A549 (cell line): Measurements from ENCODE around the gene PDE6G.

Experiments
- BHLHE40 ChIP-seq: IDR thresholded peaks from 2 replicates; pipeline ENCODE4 v1.6.1; 2012; ENCODE audit warnings: low read depth, low read length, inconsistent platforms
- CEBPB ChIP-seq, 2 experiments: fragments of >200 bp in 1 of 2; sonication (Bioruptor Twin) in 1 of 2; formaldehyde crosslinking in 1 of 2; IDR thresholded peaks; 2 replicates each; pipeline ENCODE4 v1.6.1; 2012 to 2016
- CHD2 ChIP-seq: fragments of 150-350 bp; IDR thresholded peaks from 2 replicates; pipeline ENCODE4 v1.6.1; 2014; ENCODE audit warnings: low read length; ENCODE audit not compliant: partially characterized antibody
- CHD4 ChIP-seq: fragments of 200-600 bp; sonication (generic); IDR thresholded peaks from 2 replicates; pipeline ENCODE4 v1.6.1; 2016; ENCODE audit warnings: antibody characterized with exemption, mild to moderate bottlenecking, borderline replicate concordance
- CTCF ChIP-seq: fragments of >200 bp; sonication (Bioruptor Twin); formaldehyde crosslinking; IDR thresholded peaks from 3 replicates; pipeline ENCODE4 v1.5.1; 2016
- EP300 ChIP-seq, 2 experiments: fragments of >200 bp; sonication (Bioruptor Twin); formaldehyde crosslinking; IDR thresholded peaks; 2 replicates in 1 of 2; 3 replicates in 1 of 2; pipeline ENCODE4 v1.6.1; 2016 to 2017
- KDM1A ChIP-seq: fragments of 200-600 bp; sonication (generic); IDR thresholded peaks from 2 replicates; pipeline ENCODE4 v1.6.1; 2016; ENCODE audit warnings: low read depth, mild to moderate bottlenecking
- POLR2A ChIP-seq: IDR thresholded peaks from 2 replicates; pipeline ENCODE4 v1.6.1; 2012; ENCODE audit warnings: mild to moderate bottlenecking, low read length
- POLR2AphosphoS2 ChIP-seq: conservative IDR thresholded peaks from 2 replicates; pipeline ENCODE4 v1.6.1; 2012; ENCODE audit warnings: low read length, improper control_type of control experiment, inconsistent platforms
- RAD21 ChIP-seq, 2 experiments: fragments of >200 bp in 1 of 2; sonication (Bioruptor Twin) in 1 of 2; formaldehyde crosslinking in 1 of 2; IDR thresholded peaks in 1 of 2; conservative IDR thresholded peaks in 1 of 2; 2 replicates in 1 of 2; 3 replicates in 1 of 2; pipeline ENCODE4 v1.6.1; 2012 to 2018; ENCODE audit warnings: inconsistent platforms in 1 of 2
- RFX5 ChIP-seq: fragments of 450-650 bp; IDR thresholded peaks from 2 replicates; pipeline ENCODE4 v1.7.1; 2014; ENCODE audit warnings: antibody characterized with exemption, mild to moderate bottlenecking, moderate library complexity
- RNF2 ChIP-seq: fragments of 200-600 bp; sonication (generic); IDR thresholded peaks from 2 replicates; pipeline ENCODE4 v1.6.1; 2016; ENCODE audit warnings: low read depth, mild to moderate bottlenecking, antibody characterized with exemption, moderate library complexity, borderline replicate concordance

GRCh38 chr17:81655378-81656117 is 794 bp downstream of the PDE6G start:
- TF ChIP-seq CHD2 (no peak), RAD21 (conservative IDR thresholded peaks at IDR 0.05 in 1 of 2, IDR thresholded peaks at IDR 0.05 in 1 of 2) (no peak), CTCF (no peak), EP300 (IDR thresholded peaks at IDR 0.05) (no peak), KDM1A (no peak), POLR2AphosphoS2 (no peak), RFX5 (no peak), CHD4 (no peak), CEBPB (IDR thresholded peaks at IDR 0.05) (no peak), POLR2A (no peak), RNF2 (no peak), BHLHE40 (no peak)
